ENCODE measurements around the gene ZNHIT1.

Gene ZNHIT1

DNA sequence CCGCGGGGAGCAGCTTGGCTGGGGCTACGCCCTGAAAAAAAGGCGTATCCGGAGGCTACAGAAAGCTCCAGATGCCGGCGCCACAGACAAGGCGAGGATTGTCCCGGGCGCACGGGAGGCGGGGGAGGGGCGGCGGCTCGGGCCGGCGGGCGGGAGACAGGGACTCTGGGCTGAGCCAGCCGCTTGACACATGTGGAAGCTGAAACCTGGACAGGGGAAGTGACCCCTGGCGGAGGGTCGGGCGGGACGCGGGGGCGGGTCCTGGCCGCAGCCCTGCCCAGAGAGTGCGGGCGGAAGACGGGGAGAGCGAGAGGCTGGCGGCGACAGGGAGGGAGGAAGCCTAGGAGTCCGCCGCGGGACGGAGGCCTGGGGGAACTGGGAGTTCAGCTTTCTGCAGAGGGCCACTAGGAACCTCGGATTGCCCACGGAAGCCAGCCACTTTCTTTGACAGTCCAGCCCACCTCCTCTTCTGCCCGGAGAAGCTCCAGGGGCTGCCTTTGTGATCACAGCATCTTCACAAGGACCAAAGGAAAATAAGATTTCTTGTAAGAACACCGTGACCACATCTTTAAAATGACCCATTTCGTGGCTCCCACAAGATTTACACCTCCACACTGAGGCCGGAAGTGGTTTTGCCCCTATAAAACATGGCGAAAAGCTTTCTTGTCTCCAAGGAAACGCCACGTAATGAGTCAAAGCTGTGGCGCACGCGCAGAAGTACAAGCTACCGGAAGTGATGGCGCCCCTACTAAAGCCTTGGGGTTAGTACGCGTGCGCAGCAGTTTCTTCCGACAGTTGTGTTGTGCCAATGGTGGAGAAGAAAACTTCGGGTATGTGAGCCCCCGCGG lies at the start of gene ZNHIT1, which contains the start of gene PLOD3:
Gene ZNHIT1, plus strand, starts transcription at position 778 of the 848 bp plus-strand sequence. Its CDS starts 31 bp downstream, at position 809.
Gene PLOD3, minus strand, starts transcription at position 194 of the 848 bp plus-strand sequence. CDS start 307 bp downstream, outside the sequence.
- DNase-seq, result peak; percentile 95

DNA sequence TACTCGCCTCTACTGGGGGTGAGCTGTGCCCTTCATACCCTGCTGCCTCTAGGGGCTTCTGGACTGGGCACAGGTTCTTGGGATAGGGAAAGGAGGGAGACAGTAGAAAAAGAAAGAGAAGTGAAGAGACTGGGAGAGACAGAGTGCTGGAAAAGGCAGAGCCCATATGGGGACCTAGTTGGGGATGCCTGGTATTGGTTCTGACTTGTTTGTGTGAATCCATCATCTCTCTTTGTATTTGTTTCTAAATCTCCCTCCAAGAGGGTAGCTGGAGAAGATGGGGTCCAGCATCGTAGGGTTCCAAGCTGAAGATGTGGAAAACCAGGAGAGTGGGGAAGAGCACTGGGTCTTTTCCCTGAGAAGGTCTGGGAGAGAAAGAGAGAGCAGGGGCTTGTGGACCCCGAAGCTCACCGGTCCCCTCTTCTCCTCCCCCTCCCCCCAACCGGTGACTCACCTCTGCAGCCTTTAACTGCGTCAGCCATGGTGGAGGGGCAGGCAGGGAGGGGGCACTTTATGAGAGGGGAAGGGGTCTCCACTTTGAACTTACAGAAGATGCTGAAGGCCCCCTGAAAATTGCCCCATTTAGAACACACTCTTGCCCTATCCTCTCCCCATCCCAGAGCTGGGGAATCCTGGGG lies 49.4 kb upstream of the ZNHIT1 start:
- DNase-seq, result peak; percentile 10

DNA sequence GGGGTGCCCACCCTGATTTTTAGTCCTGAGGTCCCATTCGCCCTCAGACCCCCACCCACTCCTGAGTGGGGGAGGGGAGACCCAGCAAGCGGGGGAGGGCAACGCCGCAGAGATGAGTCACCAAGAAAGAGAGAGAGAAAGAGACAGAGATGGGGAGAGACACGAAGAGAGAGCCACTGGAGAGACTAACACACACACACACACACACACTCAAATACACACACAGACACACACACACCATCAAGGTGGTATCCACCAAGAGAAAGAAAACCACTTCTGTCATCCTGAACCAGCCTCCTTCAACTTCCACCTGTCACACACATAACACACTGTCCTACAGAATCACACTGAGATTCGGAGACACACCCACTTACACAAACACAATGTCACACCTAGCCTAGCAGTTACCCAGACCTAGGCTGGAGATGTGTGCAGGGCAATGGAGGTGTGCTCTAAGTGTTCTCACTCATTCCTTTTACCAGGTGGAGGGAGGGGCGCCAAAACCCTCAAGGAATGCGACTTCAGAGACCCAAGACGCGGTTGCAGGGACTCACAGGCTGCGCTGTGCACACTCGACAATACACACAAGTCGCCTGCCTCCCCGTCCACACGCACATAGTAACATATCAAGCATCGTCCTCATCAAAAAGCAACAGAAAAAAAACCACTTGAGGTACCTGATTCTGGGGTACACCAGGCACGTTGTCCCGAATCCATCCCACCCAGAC lies 48.7 kb upstream of the ZNHIT1 start:
- peak; percentile 16 for DNase-seq

DNA sequence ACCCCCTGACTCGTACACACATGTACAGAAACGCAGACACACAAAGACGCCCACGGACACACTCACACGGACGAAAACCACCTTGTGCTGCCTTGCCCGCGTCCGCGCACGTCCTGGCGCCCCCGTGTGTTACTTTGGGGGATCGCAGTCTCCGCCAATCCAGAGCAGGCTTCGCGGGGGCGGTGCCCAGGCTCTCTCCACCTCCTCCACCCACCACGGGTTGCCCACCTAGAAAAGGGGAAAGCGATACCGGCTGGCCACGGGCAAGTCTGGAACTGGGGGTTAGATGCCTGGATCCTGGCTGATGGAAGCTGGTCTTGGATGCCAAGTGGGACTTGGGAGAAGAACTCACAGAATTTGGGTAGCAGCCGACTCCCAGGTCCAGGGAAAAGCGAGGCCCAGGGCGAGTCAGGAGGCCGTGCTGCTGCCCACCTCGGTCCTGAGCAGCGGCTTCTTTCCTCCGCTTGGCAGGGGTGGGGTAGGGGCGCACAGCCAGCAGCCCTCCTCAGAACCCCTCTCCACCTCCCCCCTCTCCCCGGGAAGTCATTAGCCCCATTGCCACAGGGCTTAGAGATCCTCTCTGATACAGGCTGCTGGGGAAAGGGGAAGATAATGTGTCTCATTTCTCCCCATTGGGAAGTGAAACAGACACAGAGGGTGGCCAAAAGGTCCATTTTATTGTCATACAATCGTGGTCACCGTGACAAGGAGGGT lies 48.0 kb upstream of the ZNHIT1 start:
- DNase-seq, result peak; percentile 85

DNA sequence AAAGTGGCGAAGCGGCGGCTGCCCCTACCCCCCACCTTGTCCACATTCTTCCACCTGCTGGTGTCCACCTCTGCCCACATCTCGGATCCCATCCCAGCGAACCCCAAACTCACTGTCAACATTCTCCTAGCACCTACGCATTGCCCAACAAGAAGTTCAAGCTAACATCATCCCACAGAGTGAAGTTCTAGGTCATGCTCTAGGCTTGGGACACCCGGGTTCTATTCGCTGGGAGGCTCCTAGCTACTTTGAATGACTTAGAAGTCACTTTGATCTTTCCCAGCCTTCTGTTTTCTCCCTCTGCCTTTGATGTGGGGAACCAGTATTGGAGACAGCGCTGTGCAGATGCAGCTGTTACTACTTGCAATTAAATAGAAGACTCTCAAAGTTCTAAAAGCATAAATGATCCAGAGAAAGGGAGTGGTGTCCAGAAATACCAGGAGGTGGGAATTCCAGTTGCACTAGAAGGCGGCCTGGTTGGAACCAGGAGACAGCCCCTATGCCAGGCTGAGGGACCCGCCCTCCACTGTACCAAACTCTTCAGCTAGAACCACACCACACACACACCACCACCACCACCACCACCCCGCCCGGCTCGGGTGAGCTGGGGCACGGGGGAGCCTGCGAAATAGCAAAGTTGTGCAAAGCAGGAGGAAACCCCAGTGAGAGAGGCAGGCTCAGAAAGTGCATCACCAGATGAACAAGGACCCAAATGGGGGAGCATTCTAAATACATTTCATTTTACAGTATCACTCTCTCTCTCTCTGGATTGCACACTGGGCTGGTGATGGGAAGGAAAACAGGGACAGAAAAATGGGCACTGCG lies 47.1 kb upstream of the ZNHIT1 start:
- peak; percentile 9 for DNase-seq

DNA sequence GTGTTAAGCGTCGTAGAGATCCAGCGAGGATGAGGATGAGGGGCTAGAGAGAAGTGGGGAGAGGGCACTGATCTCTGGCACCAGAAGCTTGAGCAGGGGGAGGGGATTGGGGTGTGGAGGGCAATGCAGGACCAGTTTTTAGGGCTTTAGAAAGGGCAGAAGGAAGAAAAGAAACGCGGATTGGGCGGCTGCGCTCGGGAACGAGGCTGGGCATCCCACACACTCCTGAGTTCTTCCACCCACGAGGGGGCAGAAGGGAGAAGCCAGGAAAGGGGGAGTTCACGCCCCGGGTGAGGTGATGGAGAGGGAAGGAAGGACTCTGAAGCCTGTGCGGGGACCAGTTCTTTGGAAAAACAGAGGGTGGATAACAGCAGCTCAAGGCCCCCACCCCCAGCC lies 46.5 kb upstream of the ZNHIT1 start:
- no peak for DNase-seq

DNA sequence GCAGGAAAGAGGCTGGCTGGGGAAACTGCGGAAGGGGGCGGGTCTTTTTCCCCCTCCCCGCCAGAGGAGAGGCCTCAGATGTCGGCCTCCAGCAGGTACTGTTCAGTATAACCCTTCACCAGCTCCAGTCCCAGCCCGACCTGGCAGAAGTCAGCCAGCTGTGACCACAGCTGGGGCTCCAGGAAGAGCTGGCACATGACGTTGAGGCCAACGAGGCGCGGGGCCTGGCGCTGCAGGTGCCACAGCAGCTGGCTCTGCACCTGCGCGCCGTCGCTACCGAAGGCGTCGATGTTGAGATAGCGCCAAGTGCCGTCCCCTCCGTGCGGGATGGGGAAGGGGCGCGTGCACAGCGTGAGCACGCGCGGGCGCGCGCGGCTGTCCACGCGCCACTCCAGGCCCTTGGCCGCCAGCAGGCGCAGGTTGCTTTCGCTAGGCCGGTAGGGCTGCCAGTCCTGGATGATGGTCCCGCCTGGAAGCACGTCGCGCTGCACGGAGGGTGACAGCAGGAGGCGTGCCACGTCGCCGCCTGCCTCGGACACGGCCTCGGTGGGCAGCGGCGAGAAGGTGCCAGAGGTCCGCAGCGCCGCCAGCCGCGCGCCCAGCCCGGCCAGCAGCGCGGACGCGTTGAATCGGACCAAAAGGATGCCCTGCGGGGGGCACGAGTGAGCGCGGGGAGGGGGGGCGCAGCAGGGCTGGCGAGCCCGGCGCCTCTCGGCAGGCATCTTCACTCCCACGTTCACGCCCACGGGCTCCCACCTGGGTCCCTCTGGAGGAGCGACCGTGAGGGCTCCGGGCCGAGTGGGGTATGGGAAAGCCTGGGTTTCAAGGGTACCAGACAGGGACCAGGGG lies 45.7 kb upstream of the ZNHIT1 start:
- DNase-seq, result peak; percentile 5

DNA sequence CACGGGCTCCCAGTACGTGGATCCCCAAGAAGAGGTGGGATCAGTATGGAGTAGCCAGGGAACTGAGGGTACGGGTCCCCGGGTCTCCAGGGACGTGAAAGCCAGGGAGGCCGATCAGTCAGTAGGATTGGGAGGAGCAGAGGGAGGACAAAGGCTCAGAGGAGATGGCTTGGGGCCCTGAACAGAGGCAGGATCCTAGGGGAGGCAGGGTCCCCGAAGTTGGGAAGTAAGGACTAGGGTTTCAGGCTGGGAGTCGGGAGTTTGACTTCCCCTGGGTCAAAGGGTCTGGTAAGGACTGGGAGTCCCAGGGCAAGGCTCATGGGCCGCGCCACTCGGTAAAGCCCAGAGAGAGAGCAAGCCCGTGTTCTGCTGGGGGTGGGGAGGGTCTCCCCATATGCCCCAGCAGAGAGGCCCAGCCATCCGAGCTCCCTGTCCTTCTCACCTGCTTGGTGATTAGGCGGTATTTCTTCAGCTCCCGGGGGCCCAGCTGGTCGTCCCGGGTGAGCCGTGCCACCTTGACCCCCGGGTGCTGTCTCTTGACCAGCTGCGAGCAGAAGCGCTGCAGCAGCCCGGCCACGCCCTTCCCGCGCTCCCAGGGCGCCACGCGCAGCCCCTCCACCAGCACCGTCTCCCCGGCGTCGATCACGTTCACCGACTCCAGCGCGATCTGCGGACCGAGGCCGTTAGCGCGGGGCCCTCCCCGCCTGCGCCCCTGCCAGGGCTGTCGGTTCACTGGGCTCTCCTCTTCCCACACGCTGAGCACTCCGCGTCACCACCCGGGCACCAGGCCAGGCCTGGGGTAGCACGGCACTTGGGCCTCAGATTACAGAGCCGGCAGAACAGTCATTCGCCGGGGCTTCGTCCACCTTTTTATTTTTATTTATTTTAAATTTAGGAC lies 44.9 kb upstream of the ZNHIT1 start:
- DNase-seq, result peak; percentile 28

DNA sequence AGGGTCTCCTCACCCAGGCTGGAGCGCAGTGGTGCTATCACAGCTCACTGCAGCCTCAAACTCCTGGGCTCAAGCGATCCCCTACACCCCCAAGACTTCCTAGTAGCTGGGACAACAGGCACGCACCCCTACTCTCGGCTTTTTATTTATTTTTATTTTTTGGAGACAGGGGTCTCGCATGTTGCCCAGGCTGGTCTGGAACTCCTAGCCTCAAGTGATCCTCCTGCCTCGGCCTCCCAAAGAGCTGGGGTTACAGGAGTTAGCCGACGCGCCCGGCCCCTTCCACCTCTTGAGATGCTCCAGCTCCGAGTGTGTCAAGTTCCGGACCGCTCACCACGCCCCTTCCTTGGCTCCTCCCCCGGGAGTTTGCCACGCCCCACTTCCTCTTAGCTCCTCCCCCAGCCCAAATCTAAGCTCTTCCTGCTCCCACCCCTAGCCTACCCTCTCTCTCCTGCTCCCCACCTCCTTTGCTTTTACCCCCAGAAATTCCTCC lies 44.2 kb upstream of the ZNHIT1 start:
- peak; percentile 60 for DNase-seq

DNA sequence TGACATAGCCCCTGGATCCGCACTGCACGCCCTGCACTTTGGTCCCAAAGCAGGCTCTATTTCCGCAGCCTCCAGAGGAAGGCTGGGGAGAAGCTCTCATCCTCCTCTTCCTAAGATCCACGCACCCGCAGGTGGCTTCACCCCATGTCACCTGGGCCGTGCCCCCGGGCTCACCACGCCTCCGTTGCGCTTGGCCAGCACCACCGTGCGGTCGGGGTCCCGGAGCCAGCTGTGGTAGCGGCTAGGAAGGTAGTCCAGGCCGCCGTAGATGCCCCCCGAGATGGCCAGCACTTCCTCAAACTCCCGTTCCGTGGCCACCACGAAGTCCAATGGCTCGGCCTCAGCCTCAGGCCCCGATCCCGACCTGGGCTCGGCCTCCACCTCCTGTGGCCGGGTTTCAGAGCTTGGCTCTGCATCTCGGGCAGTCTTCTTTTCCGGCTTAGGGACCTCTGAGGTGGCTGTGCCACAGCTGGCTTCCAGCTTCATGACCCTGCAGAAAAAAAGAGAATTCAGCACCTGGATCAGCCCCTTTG lies 43.6 kb upstream of the ZNHIT1 start:
- DNase-seq, result no peak

DNA sequence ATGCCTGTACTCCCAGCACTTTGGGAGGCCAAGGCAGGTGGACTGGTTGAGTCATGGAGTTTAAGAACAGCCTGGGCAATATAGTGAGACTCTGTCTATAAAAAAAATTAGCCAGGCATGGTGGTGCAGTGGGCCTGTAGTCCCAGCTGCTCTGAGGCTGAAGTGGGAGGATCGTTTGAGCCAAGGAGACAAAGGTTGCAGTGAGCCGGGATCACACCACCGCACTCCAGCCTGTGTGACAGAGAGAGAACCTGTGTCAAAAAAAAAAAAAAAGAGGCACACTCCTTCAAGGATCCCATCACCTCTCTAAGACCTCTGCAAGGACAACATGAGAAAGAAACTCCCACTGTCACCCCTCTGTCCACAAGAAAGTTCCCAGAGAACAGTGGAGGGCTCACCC lies 42.3 kb upstream of the ZNHIT1 start:
- no peak for DNase-seq

DNA sequence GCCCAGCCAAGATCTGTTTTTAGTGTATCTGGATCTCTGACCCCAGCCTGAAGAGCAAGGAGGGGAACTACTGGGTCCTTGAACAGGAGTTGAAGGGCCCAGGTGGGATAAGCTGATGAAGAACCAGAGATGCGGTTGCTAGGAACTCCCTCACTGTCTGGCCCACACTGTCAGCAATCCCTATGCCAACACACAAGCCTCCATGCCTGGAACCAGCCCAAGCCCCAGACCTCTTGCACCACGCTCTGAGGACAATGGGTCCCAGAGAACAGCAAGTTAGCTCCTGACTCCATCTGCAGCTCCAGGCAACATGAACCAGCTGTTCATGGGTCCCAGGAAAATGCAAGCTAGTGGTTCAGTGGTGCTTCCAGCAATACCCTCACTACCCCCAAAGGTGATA lies 40.3 kb upstream of the ZNHIT1 start:
- DNase-seq, result no peak

DNA sequence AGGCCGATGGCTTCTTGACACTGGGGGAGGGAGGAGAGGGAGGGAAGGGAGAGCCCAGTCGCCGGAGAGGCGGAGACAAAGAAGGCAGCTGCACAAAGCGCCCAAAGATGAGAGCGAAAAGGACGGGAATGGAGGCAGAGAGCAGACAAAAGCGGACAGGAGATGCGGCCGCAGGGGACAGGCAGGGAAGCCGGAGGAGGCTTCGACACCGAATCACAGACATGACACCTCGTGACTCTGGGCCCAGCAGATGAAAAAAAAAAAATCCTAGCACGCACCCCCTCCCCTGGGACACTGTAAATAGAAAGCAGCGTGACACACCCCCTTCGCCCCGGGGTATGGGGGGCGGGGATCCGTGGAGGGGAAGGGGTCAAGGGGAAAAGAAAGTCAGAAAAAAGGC lies 38.8 kb upstream of the ZNHIT1 start:
- no peak for DNase-seq

DNA sequence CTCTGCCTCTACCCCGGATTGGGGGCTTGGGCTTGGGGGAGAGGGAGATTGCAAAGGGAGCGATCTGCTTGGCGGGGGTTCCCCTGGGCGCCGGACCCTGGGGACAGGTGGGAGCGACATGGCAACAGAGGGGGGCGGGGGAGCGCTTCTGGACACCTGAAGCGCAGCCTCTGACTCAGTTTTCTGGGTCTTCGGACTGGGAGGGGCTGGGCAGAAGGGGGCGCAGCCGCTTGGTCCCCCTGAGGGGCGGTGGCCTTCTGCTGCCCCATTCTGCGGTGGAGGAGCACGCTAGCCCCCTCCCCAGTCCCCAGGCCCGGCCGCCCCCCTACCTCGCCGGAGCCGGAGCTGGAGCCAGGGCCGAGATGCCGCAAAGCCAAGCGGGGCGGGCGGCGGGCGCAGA lies 38.3 kb upstream of the ZNHIT1 start:
- DNase-seq, result no peak

DNA sequence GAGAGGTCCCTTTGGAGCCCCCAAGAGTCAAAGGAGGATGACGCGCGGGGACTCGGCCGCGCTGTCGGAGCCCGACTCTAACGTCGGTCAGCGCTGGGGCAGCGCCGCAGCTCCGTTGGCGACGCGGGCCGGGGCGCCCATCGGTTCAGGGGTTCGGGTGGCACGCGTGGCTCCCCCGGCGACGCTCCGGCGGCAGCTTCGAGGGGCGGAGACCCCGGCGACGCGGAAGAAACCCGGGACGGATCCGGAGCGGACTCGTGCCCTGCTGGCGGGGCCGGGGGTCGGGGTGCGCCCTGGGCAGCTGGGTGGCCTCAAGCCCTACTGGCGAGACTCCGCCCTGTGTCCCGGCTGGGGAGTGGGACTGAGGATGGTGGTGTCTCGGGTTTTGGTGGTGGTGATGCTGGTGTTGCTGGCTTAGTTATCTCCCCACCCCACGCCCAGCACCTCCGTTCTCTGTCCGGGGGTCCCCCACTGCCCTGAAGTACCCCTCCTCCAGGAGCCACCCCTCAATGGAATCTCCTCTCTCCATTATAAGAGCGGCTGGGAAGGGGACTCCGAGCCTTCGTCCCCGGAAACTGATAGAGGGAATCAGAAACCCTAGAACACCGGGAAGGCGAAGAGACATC lies 37.7 kb upstream of the ZNHIT1 start, which contains the start of gene NAT16:
Gene NAT16, minus strand, starts transcription at position 164 of the 626 bp plus-strand sequence. CDS start 5,486 bp downstream, outside the sequence.
- no peak for DNase-seq

DNA sequence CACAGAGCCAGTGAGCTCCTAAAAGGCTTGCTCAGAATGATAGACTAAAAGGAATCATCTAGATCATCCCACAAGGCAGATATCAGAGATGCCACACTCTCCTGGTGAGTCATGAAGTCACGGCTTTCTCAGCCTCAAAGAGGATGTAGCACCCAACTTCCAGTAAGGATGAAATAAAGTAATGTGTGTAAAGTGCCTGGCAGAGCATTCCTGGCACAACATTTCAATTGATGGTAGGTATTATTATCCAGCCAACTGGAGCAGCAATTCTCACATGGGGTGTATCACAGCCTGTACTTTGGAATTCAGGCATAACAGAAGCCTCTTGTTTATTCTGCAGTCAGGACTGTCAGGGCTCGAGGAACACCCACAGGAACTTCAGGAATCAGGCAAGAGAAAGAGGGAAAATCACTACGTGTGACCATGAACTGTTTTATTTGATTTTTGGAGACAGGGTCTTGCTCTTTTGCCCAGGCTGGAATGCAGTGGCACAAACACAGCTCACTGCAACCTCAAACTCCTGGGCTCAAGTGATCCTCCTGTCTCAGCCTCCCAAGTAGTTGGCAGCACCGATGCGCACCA lies 32.6 kb upstream of the ZNHIT1 start:
- no peak for DNase-seq

DNA sequence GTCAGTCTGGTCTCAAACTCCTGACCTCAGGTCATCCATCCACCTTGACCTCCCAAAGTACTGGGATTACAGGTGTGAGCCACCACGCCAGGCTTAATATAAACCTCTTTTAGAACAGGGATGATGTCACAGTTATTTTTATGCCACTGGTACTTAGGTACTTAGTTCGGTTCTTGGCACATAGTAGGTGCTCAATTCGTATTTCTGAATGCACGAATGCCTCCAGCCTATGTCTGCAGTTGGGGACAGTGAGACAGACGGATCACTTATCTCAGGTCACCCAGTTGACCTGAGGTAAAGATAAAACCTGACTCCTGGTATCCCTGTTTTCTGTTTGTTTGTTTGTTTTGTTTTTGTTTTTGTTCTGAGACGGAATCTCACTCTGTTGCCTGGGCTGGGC lies 31.8 kb upstream of the ZNHIT1 start:
- no peak for DNase-seq

DNA sequence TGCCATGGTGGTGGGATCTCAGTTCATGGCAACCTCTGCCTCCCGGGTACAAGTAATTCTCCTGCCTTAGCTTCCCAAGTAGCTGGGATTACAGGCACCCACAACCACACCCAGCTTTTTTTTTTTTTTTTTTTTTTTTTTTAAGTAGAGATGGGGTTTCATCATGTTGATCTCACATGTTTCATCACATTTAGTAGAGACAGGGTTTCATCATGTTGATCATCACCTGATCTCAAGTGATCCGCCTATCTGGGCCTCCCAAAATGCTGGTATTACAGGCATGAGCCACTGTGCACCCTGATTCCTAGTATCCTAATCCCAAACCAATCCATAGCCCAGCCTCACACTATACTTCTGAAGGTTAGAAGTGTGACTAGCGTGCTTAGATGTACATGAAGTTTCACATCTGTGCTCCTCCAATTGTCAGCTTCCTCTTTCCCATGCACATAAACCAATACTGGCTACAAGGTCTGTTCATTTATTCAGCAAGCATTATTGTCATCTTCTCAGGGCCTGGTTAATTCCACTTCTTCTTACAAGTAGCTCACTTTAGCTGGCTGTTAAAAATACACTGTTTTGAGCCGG lies 31.0 kb upstream of the ZNHIT1 start:
- DNase-seq, result no peak

Measured in activated naive CD4-positive, alpha-beta T cell treated with Interleukin-2 at 50 U/mL for 16 hours (primary cell).